SK-MEL-5 (cell line): ENCODE results near the gene RPL26. TPM values are rescaled to one million over a fixed set of nuclear protein-coding genes. Genes with fewer than 3 reads are reported as not detected.
"Not testable (repeated sequence)": the region's sequence is repeated elsewhere in the genome, so short reads cannot be mapped to it uniquely, and the experiment has no call there.

Experiments used
- DNase-seq: peaks from one replicate; pipeline ENCODE4 v3.0.0-alpha.2; 2016; ENCODE audit warnings: low read depth, low spot score
- in situ Hi-C: cut with HindIII; loops from 2 replicates; pipeline ENCODE4 v1.10.0; 2016; ENCODE audit warnings: low sequenced_read_pairs, high pct_unique_total_duplicates, low pct_unique_long_range_greater_than_20kb
- total RNA-seq: library from RNA; depleted of rRNA; stranded (reverse); fragments of >200 nt; shearing (Covaris generic); gene quantifications from 2 replicates; pipeline ENCODE4 v1.2.3, GENCODE V29; 2014

Gene RPL26
- total RNA-seq, 1 experiment from 2014 or later: 5,030 TPM

GRCh38 chr17:8402921-8403536 is 20.0 kb upstream of the RPL26 start:
- no peak for DNase-seq
- in situ Hi-C loops: no loop called here

GRCh38 chr17:8401107-8401506 is 18.1 kb upstream of the RPL26 start:
- in situ Hi-C loops: no loop called here

GRCh38 chr17:8398980-8399379 is 16.0 kb upstream of the RPL26 start:
- in situ Hi-C loops: no loop called here
- DNase-seq: no peak

More at GRCh38 chr17:8401107-8401506, 18.1 kb upstream of the RPL26 start:
- DNase-seq: no peak

GRCh38 chr17:8397636-8398035 is 14.6 kb upstream of the RPL26 start, which contains the start of gene RNF222:
RNF222 (minus strand) TSS chr17:8397827; CDS start chr17:8393461, 4,366 bp downstream.
- in situ Hi-C loops: no loop called here
- no peak for DNase-seq

GRCh38 chr17:8394497-8394896 is 11.5 kb upstream of the RPL26 start:
- in situ Hi-C loops: not testable (repeated sequence)

GRCh38 chr17:8393470-8394231 is 10.7 kb upstream of the RPL26 start:
- DNase-seq: no peak
- in situ Hi-C loops: no loop called here

More at GRCh38 chr17:8394497-8394896, 11.5 kb upstream of the RPL26 start:
- DNase-seq: not testable (repeated sequence)

- in situ Hi-C loops: no loop called here
- no peak for DNase-seq
Measured at GRCh38 chr17:8392674-8393469, 9.9 kb upstream of the RPL26 start.

GRCh38 chr17:8392274-8392673 is 9.3 kb upstream of the RPL26 start:
- DNase-seq: no peak
- in situ Hi-C loops: no loop called here

- in situ Hi-C loops: no loop called here
- DNase-seq: no peak
Measured at GRCh38 chr17:8391711-8392110, 8.7 kb upstream of the RPL26 start.

- in situ Hi-C loops: no loop called here
- DNase-seq: no peak
Measured at GRCh38 chr17:8387914-8388651, 5.1 kb upstream of the RPL26 start.

GRCh38 chr17:8386841-8387240 is 3.8 kb upstream of the RPL26 start:
- DNase-seq: no peak
- in situ Hi-C loops: no loop called here

GRCh38 chr17:8384801-8385378 is 1.9 kb upstream of the RPL26 start:
- DNase-seq: no peak
- in situ Hi-C loops: no loop called here

- DNase-seq: no peak
- in situ Hi-C loops: no loop called here
Measured at GRCh38 chr17:8382880-8383142, 182 bp downstream of the RPL26 start.

- no peak for DNase-seq
- in situ Hi-C loops: no loop called here
Measured at GRCh38 chr17:8382052-8382879, 727 bp downstream of the RPL26 start.

GRCh38 chr17:8380049-8380448 is 2.9 kb downstream of the RPL26 start:
- DNase-seq: no peak
- in situ Hi-C loops: no loop called here

- in situ Hi-C loops, DNase-seq: not testable (repeated sequence)
Measured at GRCh38 chr17:8378117-8378516, 4.9 kb downstream of the RPL26 start.

- DNase-seq: no peak
- in situ Hi-C loops: no loop called here
Measured at GRCh38 chr17:8377422-8377821, 5.6 kb downstream of the RPL26 start.
